HEK293 (cell line): ENCODE measurements around the gene RBMS3.

Experiments used
- INSM2 ChIP-seq: fragments of 450-650 bp; formaldehyde crosslinking; IDR thresholded peaks from 2 replicates; pipeline ENCODE4 v1.5.1; 2016; ENCODE audit warnings: missing biosample characterization, missing genetic modification characterization
- ZNF18 ChIP-seq: fragments of 450-650 bp; formaldehyde crosslinking; IDR thresholded peaks from 2 replicates; pipeline ENCODE4 v1.5.1; 2016; ENCODE audit warnings: missing biosample characterization, missing genetic modification characterization
- ZNF248 ChIP-seq: fragments of 450-650 bp; formaldehyde crosslinking; IDR thresholded peaks from 2 replicates; pipeline ENCODE4 v1.5.1; 2017; ENCODE audit warnings: missing biosample characterization, missing genetic modification characterization
- ZNF626 ChIP-seq: fragments of 450-650 bp; sonication (Bioruptor Pico); formaldehyde crosslinking; IDR thresholded peaks from 2 replicates; pipeline ENCODE4 v1.5.1; 2018; ENCODE audit warnings: missing biosample characterization, missing genetic modification characterization, inconsistent platforms
- ZSCAN23 ChIP-seq: fragments of 450-650 bp; formaldehyde crosslinking; IDR thresholded peaks from 2 replicates; pipeline ENCODE4 v1.5.1; 2016; ENCODE audit warnings: missing biosample characterization, missing genetic modification characterization
- TF ChIP-seq, protein P1 (sequence below): fragments of 450-650 bp; formaldehyde crosslinking; IDR thresholded peaks from 2 replicates; pipeline ENCODE4 v1.5.1; 2016; ENCODE audit warnings: missing biosample characterization, missing genetic modification characterization
- TF ChIP-seq, protein P2 (sequence below): fragments of 450-650 bp; IDR thresholded peaks from 2 replicates; pipeline ENCODE4 v1.5.1; 2018; ENCODE audit warnings: missing biosample characterization, missing genetic modification characterization

GRCh38 chr3:29932696-29933325 is 651.9 kb downstream of the RBMS3 start:
- TF ChIP-seq INSM2 (tag by site-specific recombination) (no peak), ZNF248 (tag by site-specific recombination) (no peak), ZSCAN23 (tag by site-specific recombination) (no peak), ZNF18 (tag by site-specific recombination) (no peak), ZNF626 (tag by site-specific recombination) (no peak)
- TF ChIP-seq, protein P1, sequence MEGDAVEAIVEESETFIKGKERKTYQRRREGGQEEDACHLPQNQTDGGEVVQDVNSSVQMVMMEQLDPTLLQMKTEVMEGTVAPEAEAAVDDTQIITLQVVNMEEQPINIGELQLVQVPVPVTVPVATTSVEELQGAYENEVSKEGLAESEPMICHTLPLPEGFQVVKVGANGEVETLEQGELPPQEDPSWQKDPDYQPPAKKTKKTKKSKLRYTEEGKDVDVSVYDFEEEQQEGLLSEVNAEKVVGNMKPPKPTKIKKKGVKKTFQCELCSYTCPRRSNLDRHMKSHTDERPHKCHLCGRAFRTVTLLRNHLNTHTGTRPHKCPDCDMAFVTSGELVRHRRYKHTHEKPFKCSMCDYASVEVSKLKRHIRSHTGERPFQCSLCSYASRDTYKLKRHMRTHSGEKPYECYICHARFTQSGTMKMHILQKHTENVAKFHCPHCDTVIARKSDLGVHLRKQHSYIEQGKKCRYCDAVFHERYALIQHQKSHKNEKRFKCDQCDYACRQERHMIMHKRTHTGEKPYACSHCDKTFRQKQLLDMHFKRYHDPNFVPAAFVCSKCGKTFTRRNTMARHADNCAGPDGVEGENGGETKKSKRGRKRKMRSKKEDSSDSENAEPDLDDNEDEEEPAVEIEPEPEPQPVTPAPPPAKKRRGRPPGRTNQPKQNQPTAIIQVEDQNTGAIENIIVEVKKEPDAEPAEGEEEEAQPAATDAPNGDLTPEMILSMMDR (tag by site-specific recombination): no peak
- TF ChIP-seq, protein P2, sequence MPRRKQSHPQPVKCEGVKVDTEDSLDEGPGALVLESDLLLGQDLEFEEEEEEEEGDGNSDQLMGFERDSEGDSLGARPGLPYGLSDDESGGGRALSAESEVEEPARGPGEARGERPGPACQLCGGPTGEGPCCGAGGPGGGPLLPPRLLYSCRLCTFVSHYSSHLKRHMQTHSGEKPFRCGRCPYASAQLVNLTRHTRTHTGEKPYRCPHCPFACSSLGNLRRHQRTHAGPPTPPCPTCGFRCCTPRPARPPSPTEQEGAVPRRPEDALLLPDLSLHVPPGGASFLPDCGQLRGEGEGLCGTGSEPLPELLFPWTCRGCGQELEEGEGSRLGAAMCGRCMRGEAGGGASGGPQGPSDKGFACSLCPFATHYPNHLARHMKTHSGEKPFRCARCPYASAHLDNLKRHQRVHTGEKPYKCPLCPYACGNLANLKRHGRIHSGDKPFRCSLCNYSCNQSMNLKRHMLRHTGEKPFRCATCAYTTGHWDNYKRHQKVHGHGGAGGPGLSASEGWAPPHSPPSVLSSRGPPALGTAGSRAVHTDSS: no peak
